ENCODE measurements around the gene MIGA2.

MIGA2 gene

GRCh38 chr9:129095908-129096307, 59.5 kb downstream of the MIGA2 start:
- Histone ChIP-seq H3K27me3 (ENCODE audit: insufficient read depth, low read depth) (no peaks in the 10 kb centered on the region), H2AFZ (ENCODE audit: low read depth) (no peak overlapping the region), H3K36me3 (ENCODE audit: insufficient read depth) (no peaks in the 10 kb centered on the region), H3K79me2 (ENCODE audit: insufficient read depth, low read depth) (no peaks in the 10 kb centered on the region), H3K27ac (no peak overlapping the region), H3K4me3 (IDR thresholded peaks at IDR 0.05; ENCODE audit: insufficient read depth, low read depth, low read length) (no peak overlapping the region), H4K20me1 (ENCODE audit: insufficient read depth) (no peaks in the 10 kb centered on the region), H3K4me1 (ENCODE audit: low read depth, poor library complexity, severe bottlenecking) (no peaks in the 10 kb centered on the region), H3K4me2 (no peak overlapping the region), H3K9ac (no peak overlapping the region)
- TF ChIP-seq CTCF (conservative IDR thresholded peaks at IDR 0.05; ENCODE audit: low read depth, low read length), result no peak

- no peak overlapping the region for H2AFZ ChIP-seq (ENCODE audit: low read depth)
- H3K27me3 ChIP-seq (ENCODE audit: insufficient read depth, low read depth), result no peaks in the 10 kb centered on the region
- H3K27ac ChIP-seq, result no peak overlapping the region
- no peak for TF ChIP-seq CTCF (conservative IDR thresholded peaks at IDR 0.05; ENCODE audit: low read depth, low read length)
- H3K4me2 ChIP-seq, result no peak overlapping the region
- no peaks in the 10 kb centered on the region for H4K20me1 ChIP-seq (ENCODE audit: insufficient read depth)
- no peaks in the 10 kb centered on the region for H3K79me2 ChIP-seq (ENCODE audit: insufficient read depth, low read depth)
- no peaks in the 10 kb centered on the region for H3K4me1 ChIP-seq (ENCODE audit: low read depth, poor library complexity, severe bottlenecking)
- H3K9ac ChIP-seq, result no peak overlapping the region
- H3K36me3 ChIP-seq (ENCODE audit: insufficient read depth), result no peaks in the 10 kb centered on the region
- no peak overlapping the region for H3K4me3 ChIP-seq (IDR thresholded peaks at IDR 0.05; ENCODE audit: insufficient read depth, low read depth, low read length)
These were observed 61.4 kb downstream of the MIGA2 start for GRCh38 chr9:129097671-129098306.

- Histone ChIP-seq H3K4me1 (ENCODE audit: low read depth, poor library complexity, severe bottlenecking) (no peaks in the 10 kb centered on the region), H2AFZ (ENCODE audit: low read depth) (no peak overlapping the region), H3K4me3 (IDR thresholded peaks at IDR 0.05; ENCODE audit: insufficient read depth, low read depth, low read length) (no peak overlapping the region), H3K36me3 (ENCODE audit: insufficient read depth) (no peaks in the 10 kb centered on the region), H3K9ac (no peak overlapping the region), H4K20me1 (ENCODE audit: insufficient read depth) (no peaks in the 10 kb centered on the region), H3K79me2 (ENCODE audit: insufficient read depth, low read depth) (no peaks in the 10 kb centered on the region), H3K27ac (no peak overlapping the region), H3K27me3 (ENCODE audit: insufficient read depth, low read depth) (no peaks in the 10 kb centered on the region), H3K4me2 (no peak overlapping the region)
- no peak for TF ChIP-seq CTCF (conservative IDR thresholded peaks at IDR 0.05; ENCODE audit: low read depth, low read length)
These were observed 61.9 kb downstream of the MIGA2 start for GRCh38 chr9:129098328-129098727.

GRCh38 chr9:129100383-129101169, 64.2 kb downstream of the MIGA2 start:
- Histone ChIP-seq H3K4me1 (ENCODE audit: low read depth, poor library complexity, severe bottlenecking) (no peaks in the 10 kb centered on the region), H3K36me3 (ENCODE audit: insufficient read depth) (no peaks in the 10 kb centered on the region), H4K20me1 (ENCODE audit: insufficient read depth) (no peaks in the 10 kb centered on the region), H3K79me2 (ENCODE audit: insufficient read depth, low read depth) (no peaks in the 10 kb centered on the region), H3K4me2 (no peak overlapping the region), H2AFZ (ENCODE audit: low read depth) (no peak overlapping the region), H3K27ac (no peak overlapping the region), H3K27me3 (ENCODE audit: insufficient read depth, low read depth) (no peaks in the 10 kb centered on the region), H3K4me3 (IDR thresholded peaks at IDR 0.05; ENCODE audit: insufficient read depth, low read depth, low read length) (no peak overlapping the region), H3K9ac (no peak overlapping the region)
- no peak for TF ChIP-seq CTCF (conservative IDR thresholded peaks at IDR 0.05; ENCODE audit: low read depth, low read length)

Data from KMS-11 (cell line).